Lung (tissue), 12 donors: ENCODE measurements around the gene PLD4. TPM values are rescaled to one million over a fixed set of nuclear protein-coding genes. Genes with fewer than 3 reads are reported as not detected.
"Not testable (repeated sequence)": the region's sequence is repeated elsewhere in the genome, so short reads cannot be mapped to it uniquely, and the experiment has no call there.

Experiments used
- ATAC-seq: fragments of 200-7000 bp; cut with Tn5 transposase; one replicate; pipeline ENCODE4 v1.9.1; 2020; ENCODE audit warnings: moderate number of reproducible peaks; ENCODE audit not compliant: insufficient read depth, low FRiP score
- DNase-seq, 3 donors: peaks; one replicate each; pipeline ENCODE4 v3.0.0-alpha.2; 2013 to 2017
- H3K27ac ChIP-seq, 2 donors: one replicate each; pipeline ENCODE4 v1.5.1; 2013; ENCODE audit warnings: mild to moderate bottlenecking in 2 of 2, moderate library complexity in 2 of 2, control low read depth in 1 of 2, inconsistent platforms in 1 of 2, low read depth in 1 of 2, low read length in 1 of 2
- H3K27me3 ChIP-seq, 3 donors: one replicate each; pipeline ENCODE4 v1.5.1; 2013; ENCODE audit warnings: low read length in 2 of 3; ENCODE audit not compliant: control insufficient read depth in 3 of 3, insufficient read depth in 3 of 3
- H3K36me3 ChIP-seq, 4 donors: one replicate each; pipeline ENCODE4 v1.5.1; 2013; ENCODE audit warnings: low read length in 4 of 4, mild to moderate bottlenecking in 1 of 4, moderate library complexity in 1 of 4; ENCODE audit not compliant: control insufficient read depth in 4 of 4, insufficient read depth in 4 of 4
- H3K4me1 ChIP-seq, 5 donors: one replicate each; pipeline ENCODE4 v1.5.1; 2013; ENCODE audit warnings: low read length in 5 of 5, mild to moderate bottlenecking in 2 of 5, moderate library complexity in 1 of 5; ENCODE audit not compliant: control insufficient read depth in 5 of 5, insufficient read depth in 5 of 5
- H3K4me3 ChIP-seq: one replicate; pipeline ENCODE4 v1.5.1; 2013; ENCODE audit warnings: mild to moderate bottlenecking, control low read depth, moderate library complexity
- H3K9ac ChIP-seq, 2 donors: one replicate each; pipeline ENCODE4 v1.5.1; 2013; ENCODE audit warnings: low read length in 2 of 2, control low read depth in 1 of 2; ENCODE audit not compliant: insufficient read depth in 1 of 2
- H3K9me3 ChIP-seq, 4 donors: one replicate each; pipeline ENCODE4 v1.5.1; 2013; ENCODE audit warnings: low read length in 3 of 4, mild to moderate bottlenecking in 1 of 4, moderate library complexity in 1 of 4; ENCODE audit not compliant: control insufficient read depth in 4 of 4, insufficient read depth in 3 of 4
- WGBS, 2 donors: extraction: QIAGEN DNeasy Blood & Tissue Kit; methylation state at CpG; one replicate each; pipeline ENCODE4 v1.1.7; 2013; 5-methylcytosine and 5-hydroxymethylcytosine counted together
- polyA plus RNA-seq, 2 donors: library from polyadenylated mRNA; stranded (reverse); fragments of 200-250 nt; gene quantifications; one replicate each; pipeline ENCODE4 v1.2.1, GENCODE V29; 2013
- total RNA-seq, 2 donors: library from RNA; depleted of rRNA in 1 of 2; stranded (reverse); fragments of >200 nt in 1 of 2; gene quantifications; one replicate each; pipeline ENCODE4 v1.2.1, GENCODE V29; 2014 to 2021
- TF ChIP-seq, protein P1 (sequence below): IDR thresholded peaks from 2 replicates; pipeline ENCODE4 v1.5.1; 2012; ENCODE audit warnings: mild to moderate bottlenecking; ENCODE audit errors: control extremely low read depth, extremely low read depth
- donor health status: control.
- donor health status: control.
- donor health status: Bipolar disorder and iron deficiency.
- donor health status: healthy.
- donor health status: DM: yes; HTN: yes; CAD: no.

The PLD4 gene
- total and polyA plus RNA-seq, 4 donors, result 0.71 to 6.3 (median 0.88) TPM

DNA sequence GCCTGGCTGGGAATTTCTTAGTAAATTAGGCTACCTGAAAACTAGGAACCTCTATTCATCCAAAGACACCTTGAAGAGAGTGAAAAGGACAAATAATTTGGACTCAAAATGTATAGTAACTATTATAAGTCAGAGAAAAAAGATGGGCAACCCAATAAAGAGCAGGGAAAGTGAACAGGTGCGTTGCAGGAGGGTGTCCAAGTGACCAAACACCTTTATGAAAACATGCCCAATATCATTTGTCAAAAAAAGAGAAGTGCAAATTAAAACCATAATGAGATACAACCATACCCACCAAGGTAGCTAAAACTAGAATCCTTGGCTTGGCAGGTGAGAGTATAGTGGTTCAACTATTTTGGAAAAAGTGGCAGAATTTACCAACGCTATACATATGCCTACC is 24.9 kb upstream of the PLD4 start:
- no peaks in the 10 kb centered on the region for H3K36me3 ChIP-seq
- H3K27ac ChIP-seq, result no peak overlapping the region
- H3K9ac ChIP-seq, result no peak overlapping the region
- WGBS, 2 donors, result 41 to 63% methylated on average over 2 of the region's 2 CpGs
- H3K9me3 ChIP-seq, result no peaks in the 10 kb centered on the region
- H3K27me3 ChIP-seq, result peaks cover 0 to 4% (median 0%) of the 10 kb centered on the region in 3 donors
- no peak for DNase-seq
- no peak overlapping the region for H3K4me3 ChIP-seq
- TF ChIP-seq, protein P1, sequence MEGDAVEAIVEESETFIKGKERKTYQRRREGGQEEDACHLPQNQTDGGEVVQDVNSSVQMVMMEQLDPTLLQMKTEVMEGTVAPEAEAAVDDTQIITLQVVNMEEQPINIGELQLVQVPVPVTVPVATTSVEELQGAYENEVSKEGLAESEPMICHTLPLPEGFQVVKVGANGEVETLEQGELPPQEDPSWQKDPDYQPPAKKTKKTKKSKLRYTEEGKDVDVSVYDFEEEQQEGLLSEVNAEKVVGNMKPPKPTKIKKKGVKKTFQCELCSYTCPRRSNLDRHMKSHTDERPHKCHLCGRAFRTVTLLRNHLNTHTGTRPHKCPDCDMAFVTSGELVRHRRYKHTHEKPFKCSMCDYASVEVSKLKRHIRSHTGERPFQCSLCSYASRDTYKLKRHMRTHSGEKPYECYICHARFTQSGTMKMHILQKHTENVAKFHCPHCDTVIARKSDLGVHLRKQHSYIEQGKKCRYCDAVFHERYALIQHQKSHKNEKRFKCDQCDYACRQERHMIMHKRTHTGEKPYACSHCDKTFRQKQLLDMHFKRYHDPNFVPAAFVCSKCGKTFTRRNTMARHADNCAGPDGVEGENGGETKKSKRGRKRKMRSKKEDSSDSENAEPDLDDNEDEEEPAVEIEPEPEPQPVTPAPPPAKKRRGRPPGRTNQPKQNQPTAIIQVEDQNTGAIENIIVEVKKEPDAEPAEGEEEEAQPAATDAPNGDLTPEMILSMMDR, result no peak
- ATAC-seq, result no peak
- H3K4me1 ChIP-seq, result peaks cover 0 to 7% (median 5%) of the 10 kb centered on the region in 5 donors

GRCh38 chr14:104900639-104901512 is 23.8 kb upstream of the PLD4 start:
- no peaks in the 10 kb centered on the region for H3K4me1 ChIP-seq
- no peak overlapping the region for H3K4me3 ChIP-seq
- no peak overlapping the region for H3K27ac ChIP-seq
- no peaks in the 10 kb centered on the region for H3K9me3 ChIP-seq
- no peak overlapping the region for H3K9ac ChIP-seq
- H3K27me3 ChIP-seq, result peaks cover 0 to 4% (median 0%) of the 10 kb centered on the region in 3 donors
- DNase-seq (no peak), ATAC-seq (no peak)
- 90 to 92% methylated on average over 12 of the region's 12 CpGs for WGBS, 2 donors
- TF ChIP-seq, protein P1, result no peak
- H3K36me3 ChIP-seq, result no peaks in the 10 kb centered on the region

GRCh38 chr14:104903990-104904389 is 20.7 kb upstream of the PLD4 start:
- TF ChIP-seq, protein P1, result no peak
- H3K36me3 ChIP-seq, result no peaks in the 10 kb centered on the region
- H3K9ac ChIP-seq, result no peak overlapping the region
- no peak for ATAC-seq
- 91 to 95% methylated on average over 7 of the region's 7 CpGs for WGBS, 2 donors
- H3K27me3 ChIP-seq, result peaks cover 0 to 4% (median 0%) of the 10 kb centered on the region in 3 donors
- no peak overlapping the region for H3K4me3 ChIP-seq
- H3K4me1 ChIP-seq, result no peaks in the 10 kb centered on the region
- no peak for DNase-seq
- H3K9me3 ChIP-seq, result peaks cover 0 to 3% (median 0%) of the 10 kb centered on the region in 4 donors
- no peak overlapping the region for H3K27ac ChIP-seq

GRCh38 chr14:104904650-104905578 is 19.8 kb upstream of the PLD4 start:
- WGBS, 2 donors, result 63 to 70% methylated on average over 29 to 38 of the region's 38 CpGs
- H3K27me3 ChIP-seq, H3K9me3 ChIP-seq, H3K4me3 ChIP-seq, H3K36me3 ChIP-seq, H3K27ac ChIP-seq, ATAC-seq, H3K4me1 ChIP-seq, H3K9ac ChIP-seq: not testable (repeated sequence)
- DNase-seq, result peak in 2 of 3 donors; percentile 7 to 33

DNA sequence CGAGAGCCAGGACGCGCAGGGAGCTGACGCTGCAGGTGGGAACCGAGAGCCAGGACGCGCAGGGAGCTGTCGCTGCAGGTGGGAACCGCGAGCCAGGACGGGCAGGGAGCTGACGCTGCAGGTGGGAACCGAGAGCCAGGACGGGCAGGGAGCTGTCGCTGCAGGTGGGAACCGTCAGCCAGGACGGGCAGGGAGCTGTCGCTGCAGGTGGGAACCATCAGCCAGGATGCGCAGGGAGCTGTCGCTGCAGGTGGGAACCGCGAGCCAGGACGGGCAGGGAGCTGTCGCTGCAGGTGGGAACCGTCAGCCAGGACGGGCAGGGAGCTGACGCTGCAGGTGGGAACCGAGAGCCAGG is 19.1 kb upstream of the PLD4 start:
- ATAC-seq, H3K27me3 ChIP-seq, H3K9me3 ChIP-seq, H3K36me3 ChIP-seq, H3K27ac ChIP-seq, DNase-seq, H3K9ac ChIP-seq, H3K4me1 ChIP-seq, H3K4me3 ChIP-seq: not testable (repeated sequence)
- 76 to 79% methylated on average over 27 to 28 of the region's 28 CpGs for WGBS, 2 donors
